HepG2 (cell line): ENCODE data around the gene USP5. TPM values are rescaled to one million over a fixed set of nuclear protein-coding genes. Genes with fewer than 3 reads are reported as not detected.
"Not testable (repeated sequence)": the region's sequence is repeated elsewhere in the genome, so short reads cannot be mapped to it uniquely, and the experiment has no call there.

ENCODE experiments used
- ATAC-seq: fragments of 200-7000 bp; cut with Tn5 transposase; 3 replicates; pipeline ENCODE4 v1.9.1; 2020; ENCODE audit warnings: mild to moderate bottlenecking, moderate library complexity
- BruUV-seq: library from RNA; stranded (reverse); fragments of 400-500 nt; replicated peaks from 2 replicates; lab custom pipeline; 2021; lab: Mats Ljungman, UMichigan
- CTCF ChIA-PET: fragments of 300-600 bp; formaldehyde crosslinking; extraction: SDS; loops from one replicate; lab custom pipeline; 2021; ENCODE audit warnings: low total read pairs, inconsistent platforms, low intra/inter-chr PET ratio; lab: Yijun Ruan, JAX
- POLR2A ChIA-PET: fragments of 350-600 bp; sonication (Branson Sonifier 250); formaldehyde crosslinking; loops from one replicate; lab custom pipeline; 2020; ENCODE audit warnings: antibody characterized with exemption, inconsistent platforms; lab: Yijun Ruan, JAX
- DNase-seq: peaks from one replicate; pipeline ENCODE4 v3.0.0-alpha.2; 2015; ENCODE audit warnings: low spot score
- FAIRE-seq: peaks from 3 replicates; lab custom pipeline; 2011; peaks lifted over from hg19 to GRCh38; lab: Jason Lieb, UNC
- H2AFZ ChIP-seq: one replicate; pipeline ENCODE4 v1.6.1; 2011; ENCODE audit warnings: low read length, inconsistent platforms
- H3K27ac ChIP-seq: fragments of 300-600 bp; 3 replicates; pipeline ENCODE4 v1.8.0; 2011; ENCODE audit warnings: mixed run types, mild to moderate bottlenecking, mixed read lengths, low read length, inconsistent platforms; ENCODE audit not compliant: insufficient read depth; ENCODE audit errors: extremely low read length
- H3K27me3 ChIP-seq, 2 experiments: fragments of 200-600 bp in 1 of 2; 2 replicates in 1 of 2; 3 replicates in 1 of 2; pipeline versions ENCODE4 v1.6.0 to v1.8.0; 2011; ENCODE audit warnings: low read length in 2 of 2, mild to moderate bottlenecking in 2 of 2, moderate library complexity in 2 of 2, inconsistent platforms in 1 of 2; ENCODE audit not compliant: insufficient read depth in 2 of 2, control insufficient read depth in 1 of 2
- H3K36me3 ChIP-seq, 2 experiments: fragments of 200-600 bp in 1 of 2; replicated peaks in 1 of 2; 2 replicates in 1 of 2; 3 replicates in 1 of 2; pipeline versions ENCODE4 v1.5.1 to v1.8.0; 2011; ENCODE audit warnings: low read length in 2 of 2, inconsistent platforms in 1 of 2; ENCODE audit not compliant: insufficient read depth in 2 of 2, control insufficient read depth in 1 of 2
- H3K4me1 ChIP-seq: 2 replicates; pipeline ENCODE4 v1.5.1; 2012; ENCODE audit warnings: low read length, inconsistent platforms; ENCODE audit not compliant: insufficient read depth
- H3K4me2 ChIP-seq: 2 replicates; pipeline ENCODE4 v1.6.0; 2011; ENCODE audit warnings: low read depth, low read length, inconsistent platforms
- H3K4me3 ChIP-seq, 3 experiments: fragments of 200-600 bp in 1 of 3; sonication (generic), shearing (Covaris generic) in 1 of 3; replicated peaks in 1 of 3; 2 replicates each; pipeline ENCODE4 v1.5.1; 2011 to 2016; ENCODE audit warnings: low read length in 3 of 3, inconsistent platforms in 2 of 3, low read depth in 2 of 3, mild to moderate bottlenecking in 2 of 3, control low read depth in 1 of 3, mixed read lengths in 1 of 3; ENCODE audit not compliant: insufficient read depth in 1 of 3
- H3K79me2 ChIP-seq: one replicate; pipeline ENCODE4 v1.6.1; 2011; ENCODE audit warnings: low read length, inconsistent platforms; ENCODE audit not compliant: insufficient read depth
- H3K9ac ChIP-seq: 2 replicates; pipeline ENCODE4 v1.6.0; 2011; ENCODE audit warnings: mild to moderate bottlenecking, low read depth, low read length, inconsistent platforms; ENCODE audit not compliant: insufficient read depth
- H3K9me3 ChIP-seq: 2 replicates; pipeline ENCODE4 v1.5.1; 2012; ENCODE audit warnings: mild to moderate bottlenecking, low read length
- H4K20me1 ChIP-seq: 2 replicates; pipeline ENCODE4 v1.6.0; 2011; ENCODE audit warnings: inconsistent platforms, mild to moderate bottlenecking, low read length, moderate library complexity; ENCODE audit not compliant: insufficient read depth
- MBNL3 ChIP-seq: fragments of 250-450 bp; sonication (Bioruptor Pico); conservative IDR thresholded peaks from 2 replicates; pipeline ENCODE4 v1.8.0; 2022; ENCODE audit warnings: mild to moderate bottlenecking, inconsistent platforms
- PAX8 ChIP-seq: sonication (generic); formaldehyde crosslinking; IDR thresholded peaks from 2 replicates; pipeline ENCODE4 v1.8.0; 2022; ENCODE audit warnings: mild to moderate bottlenecking, missing genetic modification reagents, borderline replicate concordance
- XRCC5 ChIP-seq: fragments of 200-400 bp; formaldehyde crosslinking; optimal IDR thresholded peaks from 2 replicates; pipeline ENCODE3; 2017; ENCODE audit warnings: mild to moderate bottlenecking, low read length
- ZBED4 ChIP-seq: sonication (generic); formaldehyde crosslinking; IDR thresholded peaks from 2 replicates; pipeline ENCODE4 v1.4.0; 2020; ENCODE audit warnings: missing genetic modification reagents, borderline replicate concordance
- WGBS: methylation state at CpG from one replicate; pipeline ENCODE4 v1.1.6; 2017; ENCODE audit warnings: low lambda C conversion rate; 5-methylcytosine and 5-hydroxymethylcytosine counted together
- in situ Hi-C: cut with HindIII; loops from 2 replicates; pipeline ENCODE4 v1.10.0; 2017; ENCODE audit warnings: low pct_unique_long_range_greater_than_20kb; ENCODE audit not compliant: extremely low pct_ligation_motif_present
- intact Hi-C: fragments of 100-400 bp; cut with micrococcal nuclease; formaldehyde crosslinking; loops from one replicate; pipeline ENCODE4 v1.10.0; 2022; ENCODE audit not compliant: unreplicated experiment
- polyA plus RNA-seq, 8 experiments: library from polyadenylated mRNA; depleted of rRNA in 3 of 8; stranded (reverse) in 7 of 8; unstranded in 1 of 8; fragments of >200 nt; fragmentation: Illumina TruSeq in 4 of 8; extraction: Trizol in 4 of 8; gene quantifications; 2 replicates each; pipeline versions ENCODE4 v1.2.1 to v1.2.3, GENCODE V29; 2011 to 2016; ENCODE audit warnings: low read depth in 4 of 8, missing spikeins in 1 of 8, mixed read lengths in 1 of 8; ENCODE audit not compliant: insufficient read depth in 1 of 8
- total RNA-seq, 5 experiments: library from RNA; depleted of rRNA; stranded (reverse); fragments of >200 nt; fragmentation: Illumina TruSeq; extraction: Trizol; gene quantifications; 2 replicates each; pipeline ENCODE4 v1.2.3, GENCODE V29; 2016; ENCODE audit warnings: low read depth in 1 of 5
- TF ChIP-seq, protein P1 (sequence below): sonication (generic); formaldehyde crosslinking; IDR thresholded peaks from 2 replicates; pipeline ENCODE4 v1.5.0; 2020; ENCODE audit warnings: mild to moderate bottlenecking, missing genetic modification reagents, borderline replicate concordance

The USP5 gene
- total and polyA plus RNA-seq, 2 of the 13 experiments (the other 11 are each of a cell fraction or from before 2014, with no cell fraction given), result 39.6 to 56.0 TPM

DNA sequence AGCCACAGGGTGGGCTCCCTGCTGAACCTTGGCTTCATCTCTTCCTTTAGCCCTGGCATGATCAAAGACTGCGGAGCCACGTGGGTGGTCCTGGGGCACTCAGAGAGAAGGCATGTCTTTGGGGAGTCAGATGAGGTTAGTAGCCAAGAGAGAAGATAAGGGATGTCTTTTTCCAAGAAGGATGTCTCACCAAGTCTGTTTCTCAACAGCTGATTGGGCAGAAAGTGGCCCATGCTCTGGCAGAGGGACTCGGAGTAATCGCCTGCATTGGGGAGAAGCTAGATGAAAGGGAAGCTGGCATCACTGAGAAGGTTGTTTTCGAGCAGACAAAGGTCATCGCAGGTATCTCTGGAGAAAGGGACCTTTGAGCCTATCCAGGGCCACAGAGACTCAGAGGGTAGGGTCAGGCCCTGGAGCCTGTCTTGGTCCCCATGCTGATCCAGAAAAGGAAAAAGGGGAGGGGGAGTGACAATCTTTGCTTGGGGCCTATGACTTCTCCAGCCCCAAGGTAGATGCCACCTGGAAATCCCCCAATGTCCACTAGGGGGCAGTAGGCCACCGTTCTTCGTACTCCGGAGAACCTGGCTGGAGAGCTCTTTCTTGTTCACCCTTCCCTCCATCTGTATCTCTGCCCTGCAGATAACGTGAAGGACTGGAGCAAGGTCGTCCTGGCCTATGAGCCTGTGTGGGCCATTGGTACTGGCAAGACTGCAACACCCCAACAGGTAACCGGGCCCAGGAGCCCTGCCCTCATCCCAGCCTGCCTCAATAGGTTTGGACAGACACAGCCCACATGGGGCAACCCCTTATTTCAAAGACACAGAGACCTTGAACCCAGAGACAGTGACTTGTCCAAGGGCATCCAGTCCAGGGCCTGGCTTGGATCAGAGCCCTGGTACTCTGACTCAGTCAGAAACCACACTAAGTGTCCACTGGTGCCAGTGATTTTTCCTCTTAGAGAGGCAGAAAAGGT, 17.4 kb downstream of the USP5 start (continued):
- TF ChIP-seq, protein P1, sequence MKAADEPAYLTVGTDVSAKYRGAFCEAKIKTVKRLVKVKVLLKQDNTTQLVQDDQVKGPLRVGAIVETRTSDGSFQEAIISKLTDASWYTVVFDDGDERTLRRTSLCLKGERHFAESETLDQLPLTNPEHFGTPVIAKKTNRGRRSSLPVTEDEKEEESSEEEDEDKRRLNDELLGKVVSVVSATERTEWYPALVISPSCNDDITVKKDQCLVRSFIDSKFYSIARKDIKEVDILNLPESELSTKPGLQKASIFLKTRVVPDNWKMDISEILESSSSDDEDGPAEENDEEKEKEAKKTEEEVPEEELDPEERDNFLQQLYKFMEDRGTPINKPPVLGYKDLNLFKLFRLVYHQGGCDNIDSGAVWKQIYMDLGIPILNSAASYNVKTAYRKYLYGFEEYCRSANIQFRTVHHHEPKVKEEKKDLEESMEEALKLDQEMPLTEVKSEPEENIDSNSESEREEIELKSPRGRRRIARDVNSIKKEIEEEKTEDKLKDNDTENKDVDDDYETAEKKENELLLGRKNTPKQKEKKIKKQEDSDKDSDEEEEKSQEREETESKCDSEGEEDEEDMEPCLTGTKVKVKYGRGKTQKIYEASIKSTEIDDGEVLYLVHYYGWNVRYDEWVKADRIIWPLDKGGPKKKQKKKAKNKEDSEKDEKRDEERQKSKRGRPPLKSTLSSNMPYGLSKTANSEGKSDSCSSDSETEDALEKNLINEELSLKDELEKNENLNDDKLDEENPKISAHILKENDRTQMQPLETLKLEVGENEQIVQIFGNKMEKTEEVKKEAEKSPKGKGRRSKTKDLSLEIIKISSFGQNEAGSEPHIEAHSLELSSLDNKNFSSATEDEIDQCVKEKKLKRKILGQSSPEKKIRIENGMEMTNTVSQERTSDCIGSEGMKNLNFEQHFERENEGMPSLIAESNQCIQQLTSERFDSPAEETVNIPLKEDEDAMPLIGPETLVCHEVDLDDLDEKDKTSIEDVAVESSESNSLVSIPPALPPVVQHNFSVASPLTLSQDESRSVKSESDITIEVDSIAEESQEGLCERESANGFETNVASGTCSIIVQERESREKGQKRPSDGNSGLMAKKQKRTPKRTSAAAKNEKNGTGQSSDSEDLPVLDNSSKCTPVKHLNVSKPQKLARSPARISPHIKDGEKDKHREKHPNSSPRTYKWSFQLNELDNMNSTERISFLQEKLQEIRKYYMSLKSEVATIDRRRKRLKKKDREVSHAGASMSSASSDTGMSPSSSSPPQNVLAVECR (CRISPR knock-in tag), result peak; percentile 50; the same call in 1 of the 2 replicates
- TF ChIP-seq XRCC5, result peak; percentile 23
- TF ChIP-seq PAX8 (CRISPR knock-in tag), result 0 out of 2 replicates have a peak, but pooled peaks have one; percentile 43
- no peak for TF ChIP-seq MBNL3 (CRISPR knock-in tag)
- TF ChIP-seq ZBED4 (CRISPR knock-in tag), result no peak

DNA sequence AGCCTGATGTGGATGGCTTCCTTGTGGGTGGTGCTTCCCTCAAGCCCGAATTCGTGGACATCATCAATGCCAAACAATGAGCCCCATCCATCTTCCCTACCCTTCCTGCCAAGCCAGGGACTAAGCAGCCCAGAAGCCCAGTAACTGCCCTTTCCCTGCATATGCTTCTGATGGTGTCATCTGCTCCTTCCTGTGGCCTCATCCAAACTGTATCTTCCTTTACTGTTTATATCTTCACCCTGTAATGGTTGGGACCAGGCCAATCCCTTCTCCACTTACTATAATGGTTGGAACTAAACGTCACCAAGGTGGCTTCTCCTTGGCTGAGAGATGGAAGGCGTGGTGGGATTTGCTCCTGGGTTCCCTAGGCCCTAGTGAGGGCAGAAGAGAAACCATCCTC, 18.4 kb downstream of the USP5 start:
- CTCF ChIA-PET, result interaction anchor here (1.3 kb wide), 1 partner anchor 21 kb away, joined by 7 read pairs; no protein-coding TSS in a partner anchor
- ATAC-seq, H3K4me3 ChIP-seq, H3K27me3 ChIP-seq, H3K9me3 ChIP-seq, intact Hi-C loops, FAIRE-seq, DNase-seq, in situ Hi-C loops, H3K9ac ChIP-seq, H3K27ac ChIP-seq, BruUV-seq, H2AFZ ChIP-seq: not testable (repeated sequence)
- Histone ChIP-seq H3K36me3 (peaks cover 8 to 16% of the 10 kb centered on the region in 2 experiments), H3K4me2 (peak overlapping the region; percentile 93; the same call in 1 of the 2 replicates), H3K79me2 (peaks cover 29% of the 10 kb centered on the region), H4K20me1 (peaks cover 44% of the 10 kb centered on the region), H3K4me1 (peaks cover 57% of the 10 kb centered on the region)
- POLR2A ChIA-PET, result interaction anchor here (2.0 to 3.6 kb wide), 3 partner anchors 18 to 29 kb away, joined by 9 to 50 read pairs (median 30); partner anchors contain the start of genes CDCA3 and USP5
- 96% methylated on average over 2 of the region's 4 CpGs for WGBS
